ENCODE data around the gene APP.

APP gene

GRCh38 chr21:25934130-25934529 is 236.4 kb downstream of the APP start:
- Histone ChIP-seq H3K4me2 (ENCODE audit: low read depth, low read length, poor library complexity, severe bottlenecking) (no peak overlapping the region), H4K20me1 (ENCODE audit: insufficient read depth, low read length, poor library complexity, severe bottlenecking) (no peaks in the 10 kb centered on the region), H2AFZ (ENCODE audit: low read length) (no peak overlapping the region), H3K9me3 (ENCODE audit: insufficient read depth, low read depth, low read length) (no peaks in the 10 kb centered on the region; the same call in 1 of the 2 replicates), H3K79me2 (ENCODE audit: insufficient read depth, low read length) (no peaks in the 10 kb centered on the region), H3K36me3 (ENCODE audit: insufficient read depth, low read length) (no peaks in the 10 kb centered on the region), H3K4me1 (ENCODE audit: insufficient read depth, low read length, poor library complexity, severe bottlenecking) (no peaks in the 10 kb centered on the region), H3F3A (ENCODE audit: low read depth) (no peaks in the 10 kb centered on the region), H3K27me3 (ENCODE audit: insufficient read depth, low read length, poor library complexity, severe bottlenecking) (no peaks in the 10 kb centered on the region), H3K4me3 (ENCODE audit: low read length, poor library complexity, severe bottlenecking) (no peak overlapping the region), H3K9me2 (replicated peaks; ENCODE audit: low read depth, low read length) (no peaks in the 10 kb centered on the region), H3K9ac (ENCODE audit: low read depth, low read length, poor library complexity, severe bottlenecking) (no peak overlapping the region)
- no peak for TF ChIP-seq EZH2phosphoT487 (IDR thresholded peaks at IDR 0.05; ENCODE audit: borderline replicate concordance)
- no peak for TF ChIP-seq CTCF (conservative IDR thresholded peaks at IDR 0.05; ENCODE audit: low read length)

- Histone ChIP-seq H3K9me2 (replicated peaks; ENCODE audit: low read depth, low read length) (no peaks in the 10 kb centered on the region), H3K9me3 (ENCODE audit: insufficient read depth, low read depth, low read length) (no peaks in the 10 kb centered on the region; the same call in 1 of the 2 replicates), H3K4me3 (ENCODE audit: low read length, poor library complexity, severe bottlenecking) (no peak overlapping the region), H3K9ac (ENCODE audit: low read depth, low read length, poor library complexity, severe bottlenecking) (no peak overlapping the region), H3K27me3 (ENCODE audit: insufficient read depth, low read length, poor library complexity, severe bottlenecking) (no peaks in the 10 kb centered on the region), H2AFZ (ENCODE audit: low read length) (no peak overlapping the region), H3K4me1 (ENCODE audit: insufficient read depth, low read length, poor library complexity, severe bottlenecking) (no peaks in the 10 kb centered on the region), H4K20me1 (ENCODE audit: insufficient read depth, low read length, poor library complexity, severe bottlenecking) (no peaks in the 10 kb centered on the region), H3F3A (ENCODE audit: low read depth) (no peaks in the 10 kb centered on the region), H3K79me2 (ENCODE audit: insufficient read depth, low read length) (no peaks in the 10 kb centered on the region), H3K4me2 (ENCODE audit: low read depth, low read length, poor library complexity, severe bottlenecking) (no peak overlapping the region), H3K36me3 (ENCODE audit: insufficient read depth, low read length) (no peaks in the 10 kb centered on the region)
- no peak for TF ChIP-seq CTCF (conservative IDR thresholded peaks at IDR 0.05; ENCODE audit: low read length)
- no peak for TF ChIP-seq EZH2phosphoT487 (IDR thresholded peaks at IDR 0.05; ENCODE audit: borderline replicate concordance)
Measured at GRCh38 chr21:25931765-25932164, 238.8 kb downstream of the APP start.

- no peak overlapping the region for H3K4me2 ChIP-seq (ENCODE audit: low read depth, low read length, poor library complexity, severe bottlenecking)
- H3K36me3 ChIP-seq (ENCODE audit: insufficient read depth, low read length), result no peaks in the 10 kb centered on the region
- no peaks in the 10 kb centered on the region; the same call in 1 of the 2 replicates for H3K9me3 ChIP-seq (ENCODE audit: insufficient read depth, low read depth, low read length)
- no peaks in the 10 kb centered on the region for H3K27me3 ChIP-seq (ENCODE audit: insufficient read depth, low read length, poor library complexity, severe bottlenecking)
- H2AFZ ChIP-seq (ENCODE audit: low read length), result no peak overlapping the region
- no peaks in the 10 kb centered on the region for H3K79me2 ChIP-seq (ENCODE audit: insufficient read depth, low read length)
- no peaks in the 10 kb centered on the region for H4K20me1 ChIP-seq (ENCODE audit: insufficient read depth, low read length, poor library complexity, severe bottlenecking)
- no peak for TF ChIP-seq CTCF (conservative IDR thresholded peaks at IDR 0.05; ENCODE audit: low read length)
- TF ChIP-seq EZH2phosphoT487 (IDR thresholded peaks at IDR 0.05; ENCODE audit: borderline replicate concordance), result no peak
- no peaks in the 10 kb centered on the region for H3F3A ChIP-seq (ENCODE audit: low read depth)
- no peak overlapping the region for H3K9ac ChIP-seq (ENCODE audit: low read depth, low read length, poor library complexity, severe bottlenecking)
- H3K4me3 ChIP-seq (ENCODE audit: low read length, poor library complexity, severe bottlenecking), result no peak overlapping the region
- no peaks in the 10 kb centered on the region for H3K4me1 ChIP-seq (ENCODE audit: insufficient read depth, low read length, poor library complexity, severe bottlenecking)
- no peaks in the 10 kb centered on the region for H3K9me2 ChIP-seq (replicated peaks; ENCODE audit: low read depth, low read length)
Measured at GRCh38 chr21:25929856-25930520, 240.6 kb downstream of the APP start.

Data from Loucy (cell line).